ENCODE results near the gene TSSK2.

The TSSK2 gene

DNA sequence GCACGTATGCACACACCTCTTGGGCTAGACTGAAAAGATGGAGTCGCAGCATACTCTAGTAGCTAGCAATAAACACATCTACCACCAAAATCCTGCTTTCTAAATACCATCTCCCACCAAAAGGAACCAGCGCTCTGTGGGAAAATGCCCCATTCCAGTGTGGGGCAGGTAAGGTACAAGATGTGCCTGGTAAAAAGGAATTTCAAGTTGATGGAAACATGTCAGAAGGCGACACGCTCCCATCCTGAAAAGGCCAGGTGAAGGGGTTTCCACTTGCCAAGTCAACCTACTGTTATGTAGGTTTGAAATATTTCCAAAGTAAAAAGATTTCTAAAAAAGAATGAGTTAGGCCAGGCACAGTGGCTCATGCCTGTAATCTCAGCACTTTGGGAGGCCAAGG is 17.7 kb upstream of the TSSK2 start:
- Histone ChIP-seq H3K4me1 (ENCODE audit: control insufficient read depth in 5 of 5, insufficient read depth in 5 of 5, low read length in 5 of 5) (peaks cover 7 to 50% (median 37%) of the 10 kb centered on the region in 5 donors), H3K27ac (ENCODE audit: low read depth, low read length) (no peak overlapping the region), H3K27me3 (ENCODE audit: control insufficient read depth in 5 of 5, insufficient read depth in 4 of 5, low read length in 5 of 5) (no peaks in the 10 kb centered on the region), H3K36me3 (ENCODE audit: control insufficient read depth in 5 of 5, insufficient read depth in 5 of 5, low read length in 5 of 5) (peaks cover 0 to 1% (median 0%) of the 10 kb centered on the region in 5 donors), H3K4me3 (ENCODE audit: low read depth in 1 of 5, low read length in 5 of 5) (no peak overlapping the region), H3K9ac (ENCODE audit: low read length in 5 of 5) (no peak overlapping the region), H3K9me3 (ENCODE audit: control insufficient read depth in 5 of 5, low read length in 5 of 5) (no peaks in the 10 kb centered on the region)

DNA sequence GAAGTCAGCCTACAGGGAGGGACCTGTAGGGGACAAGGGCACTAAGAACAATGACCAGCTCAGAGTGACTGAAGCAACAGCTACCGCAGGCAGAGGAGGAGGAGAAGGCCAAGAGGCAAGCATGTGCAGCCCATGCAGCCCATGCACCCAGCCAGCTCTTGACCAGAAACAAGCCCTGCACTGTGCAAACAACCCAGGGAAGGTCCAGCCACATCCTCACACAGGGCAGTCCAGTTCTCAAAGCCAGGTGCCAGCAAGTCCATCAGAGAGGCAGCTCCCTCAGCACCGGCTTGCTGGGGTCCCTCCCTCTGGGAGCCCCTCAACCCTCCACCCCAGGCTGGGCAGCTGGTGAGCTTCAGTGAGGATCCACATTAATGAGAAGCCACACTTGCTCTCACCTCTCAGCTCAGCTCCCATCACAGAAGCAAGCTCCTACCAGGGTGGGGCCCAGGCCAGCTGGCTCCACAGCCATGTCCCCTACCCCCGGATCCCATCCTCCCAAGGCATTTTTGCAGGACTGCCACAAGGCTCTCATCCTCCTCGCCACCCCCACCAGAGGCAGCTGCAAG is 16.0 kb upstream of the TSSK2 start:
- H3K4me1 ChIP-seq (ENCODE audit: control insufficient read depth in 5 of 5, insufficient read depth in 5 of 5, low read length in 5 of 5): peaks cover 9 to 54% (median 38%) of the 10 kb centered on the region in 5 donors
- H3K36me3 ChIP-seq (ENCODE audit: control insufficient read depth in 5 of 5, insufficient read depth in 5 of 5, low read length in 5 of 5): peaks cover 0 to 4% (median 0%) of the 10 kb centered on the region in 5 donors
- no peak overlapping the region for H3K27ac ChIP-seq (ENCODE audit: low read depth, low read length)
- H3K4me3 ChIP-seq (ENCODE audit: low read depth in 1 of 5, low read length in 5 of 5): no peak overlapping the region
- no peaks in the 10 kb centered on the region for H3K9me3 ChIP-seq (ENCODE audit: control insufficient read depth in 5 of 5, low read length in 5 of 5)
- H3K27me3 ChIP-seq (ENCODE audit: control insufficient read depth in 5 of 5, insufficient read depth in 4 of 5, low read length in 5 of 5): no peaks in the 10 kb centered on the region
- no peak overlapping the region for H3K9ac ChIP-seq (ENCODE audit: low read length in 5 of 5)

DNA sequence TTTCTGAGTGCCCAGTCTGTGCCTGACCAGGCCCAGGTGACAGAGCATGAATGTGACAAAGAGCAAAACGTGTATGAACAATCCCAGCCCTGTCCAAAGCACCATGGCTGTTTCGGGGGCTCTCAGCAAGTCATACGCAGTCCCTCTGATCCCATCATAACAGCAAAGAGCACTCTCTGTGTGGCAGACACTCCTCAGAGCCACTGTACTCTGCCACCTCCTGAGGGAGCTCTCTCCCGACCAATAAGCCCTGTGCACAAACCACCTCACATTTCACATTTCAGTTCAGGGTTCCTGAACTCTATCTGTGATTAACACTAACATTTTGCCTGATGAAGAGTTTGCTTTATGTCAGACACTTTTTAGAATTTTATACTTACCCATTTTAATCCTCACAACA is 15.5 kb upstream of the TSSK2 start:
- Histone ChIP-seq H3K9me3 (ENCODE audit: control insufficient read depth in 5 of 5, low read length in 5 of 5) (no peaks in the 10 kb centered on the region), H3K4me3 (ENCODE audit: low read depth in 1 of 5, low read length in 5 of 5) (no peak overlapping the region), H3K4me1 (ENCODE audit: control insufficient read depth in 5 of 5, insufficient read depth in 5 of 5, low read length in 5 of 5) (peaks cover 11 to 57% (median 41%) of the 10 kb centered on the region in 5 donors), H3K27me3 (ENCODE audit: control insufficient read depth in 5 of 5, insufficient read depth in 4 of 5, low read length in 5 of 5) (no peaks in the 10 kb centered on the region), H3K27ac (ENCODE audit: low read depth, low read length) (no peak overlapping the region), H3K36me3 (ENCODE audit: control insufficient read depth in 5 of 5, insufficient read depth in 5 of 5, low read length in 5 of 5) (peaks cover 0 to 4% (median 0%) of the 10 kb centered on the region in 5 donors), H3K9ac (ENCODE audit: low read length in 5 of 5) (no peak overlapping the region)

DNA sequence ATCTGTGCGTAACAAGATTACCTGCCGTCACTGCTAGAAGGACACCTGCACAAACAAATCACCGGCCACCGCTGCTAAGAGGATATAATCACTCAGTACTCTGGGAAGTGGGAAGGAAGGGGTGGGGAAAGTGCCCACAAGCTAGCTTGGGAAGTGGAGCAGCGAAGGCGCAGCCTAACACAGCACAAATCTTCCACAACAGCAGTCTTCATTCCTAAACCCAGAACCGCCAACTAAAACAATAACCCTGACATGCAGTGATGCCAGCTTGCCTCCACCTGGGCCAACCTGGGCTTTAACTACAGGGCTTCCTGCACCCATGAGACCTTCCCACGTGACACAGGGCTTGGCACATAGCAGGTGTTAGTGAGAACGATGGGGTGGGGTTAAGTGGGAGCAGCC is 14.0 kb upstream of the TSSK2 start:
- H3K4me1 ChIP-seq (ENCODE audit: control insufficient read depth in 5 of 5, insufficient read depth in 5 of 5, low read length in 5 of 5): peaks cover 13 to 69% (median 52%) of the 10 kb centered on the region in 5 donors
- no peak overlapping the region for H3K27ac ChIP-seq (ENCODE audit: low read depth, low read length)
- H3K4me3 ChIP-seq (ENCODE audit: low read depth in 1 of 5, low read length in 5 of 5): no peak overlapping the region
- H3K27me3 ChIP-seq (ENCODE audit: control insufficient read depth in 5 of 5, insufficient read depth in 4 of 5, low read length in 5 of 5): no peaks in the 10 kb centered on the region
- H3K9ac ChIP-seq (ENCODE audit: low read length in 5 of 5): no peak overlapping the region
- H3K9me3 ChIP-seq (ENCODE audit: control insufficient read depth in 5 of 5, low read length in 5 of 5): no peaks in the 10 kb centered on the region
- peaks cover 0 to 4% (median 0%) of the 10 kb centered on the region in 5 donors for H3K36me3 ChIP-seq (ENCODE audit: control insufficient read depth in 5 of 5, insufficient read depth in 5 of 5, low read length in 5 of 5)

DNA sequence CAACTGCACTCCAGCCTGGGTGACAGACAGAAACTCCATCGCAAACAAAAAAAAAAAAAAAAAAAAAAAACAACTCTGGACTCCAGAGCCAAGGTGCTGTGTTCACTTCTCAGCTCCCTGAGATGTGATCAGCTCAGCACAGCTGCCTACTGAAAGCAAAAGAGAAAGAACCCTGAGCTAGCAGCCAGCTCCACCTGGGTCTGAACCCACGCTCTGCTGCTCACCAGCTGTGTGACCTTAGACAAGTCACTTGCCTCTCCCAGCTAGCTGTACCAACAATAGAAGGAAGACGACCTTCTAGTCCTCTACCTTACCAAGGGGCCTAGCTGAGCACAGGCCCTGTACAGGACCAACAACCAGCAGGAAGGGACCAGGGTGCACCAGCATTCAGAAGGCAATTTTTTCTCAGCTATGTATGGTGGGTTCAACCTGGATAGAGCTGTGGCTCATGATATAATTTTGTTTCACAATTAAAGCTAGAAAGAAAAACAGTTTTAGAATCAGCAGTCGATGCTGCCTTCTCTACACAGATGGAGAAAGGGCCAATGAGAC is 12.7 kb upstream of the TSSK2 start:
- Histone ChIP-seq H3K9ac (ENCODE audit: low read length in 5 of 5) (peak overlapping the region in 1 of 5 donors; percentile 1), H3K27ac (ENCODE audit: low read depth, low read length) (no peak overlapping the region), H3K9me3 (ENCODE audit: control insufficient read depth in 5 of 5, low read length in 5 of 5) (no peaks in the 10 kb centered on the region), H3K27me3 (ENCODE audit: control insufficient read depth in 5 of 5, insufficient read depth in 4 of 5, low read length in 5 of 5) (no peaks in the 10 kb centered on the region), H3K4me1 (ENCODE audit: control insufficient read depth in 5 of 5, insufficient read depth in 5 of 5, low read length in 5 of 5) (peaks cover 13 to 75% (median 58%) of the 10 kb centered on the region in 5 donors), H3K36me3 (ENCODE audit: control insufficient read depth in 5 of 5, insufficient read depth in 5 of 5, low read length in 5 of 5) (peaks cover 0 to 4% (median 0%) of the 10 kb centered on the region in 5 donors), H3K4me3 (ENCODE audit: low read depth in 1 of 5, low read length in 5 of 5) (no peak overlapping the region)

DNA sequence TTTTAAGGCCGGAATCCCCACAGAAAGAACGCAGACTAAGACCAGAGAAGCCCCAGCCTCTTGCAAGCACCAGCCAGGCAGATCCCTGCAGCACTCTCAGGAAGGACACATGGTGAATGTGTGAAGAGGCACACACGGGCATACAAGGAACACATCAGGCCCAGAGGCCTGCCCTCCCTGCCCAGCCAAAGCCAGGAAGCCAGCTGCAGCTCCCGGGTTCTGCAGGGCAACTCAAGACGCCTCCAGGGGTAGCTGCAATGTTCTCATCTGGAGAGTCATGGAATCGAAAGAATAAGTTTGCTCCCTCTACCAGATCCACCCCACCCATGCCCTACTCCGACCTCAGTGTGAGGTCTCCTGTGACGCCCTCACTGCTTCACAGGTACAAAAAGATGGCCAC is 11.2 kb upstream of the TSSK2 start:
- H3K36me3 ChIP-seq (ENCODE audit: control insufficient read depth in 5 of 5, insufficient read depth in 5 of 5, low read length in 5 of 5): peaks cover 0 to 4% (median 0%) of the 10 kb centered on the region in 5 donors
- peaks cover 12 to 77% (median 61%) of the 10 kb centered on the region in 5 donors for H3K4me1 ChIP-seq (ENCODE audit: control insufficient read depth in 5 of 5, insufficient read depth in 5 of 5, low read length in 5 of 5)
- H3K4me3 ChIP-seq (ENCODE audit: low read depth in 1 of 5, low read length in 5 of 5): peak overlapping the region in 1 of 5 donors; percentile 78
- H3K9ac ChIP-seq (ENCODE audit: low read length in 5 of 5): peak overlapping the region in 1 of 5 donors; percentile 82
- no peaks in the 10 kb centered on the region for H3K9me3 ChIP-seq (ENCODE audit: control insufficient read depth in 5 of 5, low read length in 5 of 5)
- H3K27ac ChIP-seq (ENCODE audit: low read depth, low read length): no peak overlapping the region
- H3K27me3 ChIP-seq (ENCODE audit: control insufficient read depth in 5 of 5, insufficient read depth in 4 of 5, low read length in 5 of 5): no peaks in the 10 kb centered on the region

DNA sequence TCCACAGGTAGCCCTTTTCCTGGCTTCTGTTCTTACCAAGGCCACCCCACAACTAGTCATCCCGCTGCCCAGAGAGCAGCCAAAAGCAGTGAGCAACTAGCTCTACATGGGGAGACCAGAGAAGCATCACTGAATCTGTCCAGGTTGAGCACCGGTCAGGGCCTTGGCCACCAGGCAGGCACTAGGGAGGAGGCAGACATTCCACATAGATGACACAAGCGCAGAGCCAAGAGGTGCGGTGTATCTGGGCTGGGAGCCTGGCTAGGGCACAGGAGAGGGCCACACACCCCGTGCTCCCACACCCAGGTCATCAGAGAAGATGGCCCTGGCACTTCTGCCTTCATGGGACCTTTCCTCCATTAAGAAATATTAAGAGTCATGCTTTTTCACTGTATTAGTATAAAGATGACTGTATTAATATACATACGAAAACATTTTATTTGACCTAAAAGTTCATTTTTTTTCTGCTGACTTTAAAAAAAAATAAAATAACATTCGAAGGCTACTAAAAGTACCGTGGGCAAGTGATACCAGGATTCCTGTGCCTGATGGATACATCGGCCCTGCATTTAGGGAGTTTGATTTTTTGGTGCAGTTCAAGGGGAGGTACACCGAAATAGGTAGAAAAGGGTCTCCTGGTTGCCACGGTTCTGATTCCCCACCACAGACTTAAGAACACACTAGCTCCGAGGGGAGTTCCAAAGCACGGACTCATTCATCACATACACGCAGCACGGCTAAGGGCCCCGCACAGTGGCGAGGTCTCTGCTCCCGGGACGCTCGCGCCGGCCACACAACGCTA is 10.1 kb upstream of the TSSK2 start:
- peak overlapping the region; percentile 62 for H3K27ac ChIP-seq (ENCODE audit: low read depth, low read length)
- peak overlapping the region; percentile 81 to 90 (median 83) for H3K9ac ChIP-seq (ENCODE audit: low read length in 5 of 5)
- no peaks in the 10 kb centered on the region for H3K27me3 ChIP-seq (ENCODE audit: control insufficient read depth in 5 of 5, insufficient read depth in 4 of 5, low read length in 5 of 5)
- peaks cover 11 to 66% (median 51%) of the 10 kb centered on the region in 5 donors for H3K4me1 ChIP-seq (ENCODE audit: control insufficient read depth in 5 of 5, insufficient read depth in 5 of 5, low read length in 5 of 5)
- peaks cover 0 to 4% (median 0%) of the 10 kb centered on the region in 5 donors for H3K36me3 ChIP-seq (ENCODE audit: control insufficient read depth in 5 of 5, insufficient read depth in 5 of 5, low read length in 5 of 5)
- H3K4me3 ChIP-seq (ENCODE audit: low read depth in 1 of 5, low read length in 5 of 5): peak overlapping the region; percentile 78 to 96 (median 95)
- H3K9me3 ChIP-seq (ENCODE audit: control insufficient read depth in 5 of 5, low read length in 5 of 5): no peaks in the 10 kb centered on the region

DNA sequence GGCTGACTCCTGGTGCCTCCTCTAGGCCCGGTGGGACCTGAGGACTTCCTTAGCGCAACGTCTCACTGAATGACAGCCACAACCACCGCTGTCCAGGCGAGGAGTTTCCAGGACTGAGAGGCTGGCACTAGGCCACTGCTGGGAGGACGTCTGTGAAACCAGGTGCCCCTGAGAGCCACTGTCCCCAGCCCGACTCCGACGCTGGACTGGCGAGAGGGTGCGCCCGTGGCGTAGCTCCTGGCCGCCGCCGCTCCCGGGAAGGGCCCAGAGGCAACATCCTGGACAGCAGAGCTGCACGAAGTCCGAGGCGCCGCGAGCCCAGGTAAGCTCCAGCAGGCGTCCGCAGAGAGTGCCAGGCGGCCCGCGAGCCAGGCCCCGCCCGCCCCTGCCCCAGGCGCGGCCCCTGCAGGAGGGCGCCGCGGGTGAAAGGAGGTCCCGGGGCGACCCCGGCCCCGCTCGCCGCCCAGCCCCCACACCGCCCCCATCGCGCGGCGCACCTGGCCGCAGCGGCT is 9.4 kb upstream of the TSSK2 start:
- Histone ChIP-seq H3K4me3 (ENCODE audit: low read depth in 1 of 5, low read length in 5 of 5) (peak overlapping the region; percentile 78 to 96 (median 95)), H3K4me1 (ENCODE audit: control insufficient read depth in 5 of 5, insufficient read depth in 5 of 5, low read length in 5 of 5) (peaks cover 10 to 61% (median 49%) of the 10 kb centered on the region in 5 donors), H3K36me3 (ENCODE audit: control insufficient read depth in 5 of 5, insufficient read depth in 5 of 5, low read length in 5 of 5) (peaks cover 0 to 4% (median 0%) of the 10 kb centered on the region in 5 donors), H3K27ac (ENCODE audit: low read depth, low read length) (peak overlapping the region; percentile 62), H3K9me3 (ENCODE audit: control insufficient read depth in 5 of 5, low read length in 5 of 5) (no peaks in the 10 kb centered on the region), H3K27me3 (ENCODE audit: control insufficient read depth in 5 of 5, insufficient read depth in 4 of 5, low read length in 5 of 5) (no peaks in the 10 kb centered on the region), H3K9ac (ENCODE audit: low read length in 5 of 5) (peak overlapping the region; percentile 81 to 90 (median 83))

DNA sequence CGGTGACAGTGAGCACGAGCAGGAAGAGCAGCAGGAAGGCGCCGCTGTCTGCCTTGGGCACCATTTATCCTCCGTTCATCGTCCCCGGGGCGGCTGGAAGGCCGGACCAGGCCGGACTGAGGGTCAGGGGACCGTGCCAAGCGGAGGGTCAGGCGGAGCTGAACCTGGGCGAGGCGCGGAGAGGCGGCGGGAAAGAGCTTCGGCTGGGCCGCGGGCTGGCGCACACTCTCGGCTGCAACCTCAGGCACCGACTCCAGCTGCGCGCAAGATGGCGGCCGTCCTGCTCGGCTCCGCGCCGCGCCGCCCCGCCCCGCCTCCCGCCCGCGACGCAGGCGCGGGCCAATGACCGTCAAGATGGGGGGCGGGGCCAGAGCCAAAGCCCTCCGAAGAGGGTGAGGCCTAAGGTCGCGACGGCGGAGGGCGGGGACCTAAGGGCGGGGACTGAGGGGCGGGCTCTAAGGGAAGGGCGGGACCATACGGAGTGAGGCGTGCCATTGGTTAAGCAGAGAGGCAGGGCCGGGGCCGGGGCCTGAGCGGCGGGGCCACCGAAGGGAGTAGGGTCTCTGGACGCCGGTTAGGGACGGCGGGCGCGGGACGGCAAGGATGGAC is 8.9 kb upstream of the TSSK2 start, which contains the start of gene DGCR2:
DGCR2 (minus strand) TSS at position 270 of the 609 bp plus-strand sequence; CDS start at position 64, 206 bp downstream.
- no peaks in the 10 kb centered on the region for H3K27me3 ChIP-seq (ENCODE audit: control insufficient read depth in 5 of 5, insufficient read depth in 4 of 5, low read length in 5 of 5)
- peak within 1 kb of the TSS; percentile 81 to 90 (median 83) for H3K9ac ChIP-seq (ENCODE audit: low read length in 5 of 5)
- peak within 1 kb of the TSS; percentile 82 to 96 (median 95) for H3K4me3 ChIP-seq (ENCODE audit: low read depth in 1 of 5, low read length in 5 of 5)
- no peaks in the 10 kb centered on the region for H3K9me3 ChIP-seq (ENCODE audit: control insufficient read depth in 5 of 5, low read length in 5 of 5)
- H3K4me1 ChIP-seq (ENCODE audit: control insufficient read depth in 5 of 5, insufficient read depth in 5 of 5, low read length in 5 of 5): peaks cover 9 to 55% (median 49%) of the 10 kb centered on the region in 5 donors
- H3K36me3 ChIP-seq (ENCODE audit: control insufficient read depth in 5 of 5, insufficient read depth in 5 of 5, low read length in 5 of 5): peaks cover 0 to 4% (median 0%) of the 10 kb centered on the region in 5 donors
- peak within 1 kb of the TSS; percentile 62 for H3K27ac ChIP-seq (ENCODE audit: low read depth, low read length)
